HG03039 (cell line): ENCODE data around the gene LRFN2.

Source experiments
- ATAC-seq: cut with Tn5 transposase; IDR thresholded peaks from one replicate; pipeline ENCODE4 v1.9.1; 2021; ENCODE audit warnings: mild to moderate bottlenecking, moderate library complexity; ENCODE audit not compliant: unreplicated experiment

LRFN2 gene

DNA sequence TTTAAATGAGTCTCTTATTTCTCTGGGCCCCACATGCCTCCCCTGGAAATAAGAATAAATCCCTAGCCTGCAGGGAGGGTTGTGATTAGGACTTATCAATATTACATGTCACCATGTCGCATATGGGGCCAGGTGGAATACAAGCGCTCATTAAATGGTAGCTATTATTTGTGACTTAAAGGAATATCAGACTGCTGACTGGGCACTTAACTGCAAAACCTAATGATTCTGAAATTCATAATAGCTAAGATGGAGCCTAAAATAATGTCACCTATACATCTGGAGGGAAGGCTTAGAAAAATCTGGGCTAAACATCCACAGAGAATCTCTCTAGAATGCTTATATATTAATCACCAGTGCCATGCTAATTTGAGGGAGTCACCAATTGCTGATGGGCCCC is 106.5 kb downstream of the LRFN2 start:
- ATAC-seq, result no peak

DNA sequence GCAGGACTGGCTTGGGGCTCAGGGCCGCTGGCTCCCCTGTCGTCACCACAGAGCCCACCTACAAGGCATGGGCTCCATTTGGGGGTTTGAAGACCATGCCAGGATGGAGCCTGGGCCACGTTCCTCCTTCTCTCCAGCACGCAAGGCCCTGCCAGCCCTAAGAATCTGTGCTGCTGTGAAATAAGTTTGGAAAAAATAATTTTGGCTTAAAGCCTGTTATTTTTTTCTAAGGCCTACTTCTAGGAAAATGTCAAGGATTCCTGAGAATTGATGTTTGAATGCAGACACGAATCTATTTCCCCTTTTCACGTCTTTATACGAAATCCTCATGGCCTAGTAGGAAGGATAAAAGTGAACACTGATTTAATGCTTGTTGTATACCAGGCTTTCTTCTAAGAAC is 107.5 kb downstream of the LRFN2 start:
- ATAC-seq, result no peak

DNA sequence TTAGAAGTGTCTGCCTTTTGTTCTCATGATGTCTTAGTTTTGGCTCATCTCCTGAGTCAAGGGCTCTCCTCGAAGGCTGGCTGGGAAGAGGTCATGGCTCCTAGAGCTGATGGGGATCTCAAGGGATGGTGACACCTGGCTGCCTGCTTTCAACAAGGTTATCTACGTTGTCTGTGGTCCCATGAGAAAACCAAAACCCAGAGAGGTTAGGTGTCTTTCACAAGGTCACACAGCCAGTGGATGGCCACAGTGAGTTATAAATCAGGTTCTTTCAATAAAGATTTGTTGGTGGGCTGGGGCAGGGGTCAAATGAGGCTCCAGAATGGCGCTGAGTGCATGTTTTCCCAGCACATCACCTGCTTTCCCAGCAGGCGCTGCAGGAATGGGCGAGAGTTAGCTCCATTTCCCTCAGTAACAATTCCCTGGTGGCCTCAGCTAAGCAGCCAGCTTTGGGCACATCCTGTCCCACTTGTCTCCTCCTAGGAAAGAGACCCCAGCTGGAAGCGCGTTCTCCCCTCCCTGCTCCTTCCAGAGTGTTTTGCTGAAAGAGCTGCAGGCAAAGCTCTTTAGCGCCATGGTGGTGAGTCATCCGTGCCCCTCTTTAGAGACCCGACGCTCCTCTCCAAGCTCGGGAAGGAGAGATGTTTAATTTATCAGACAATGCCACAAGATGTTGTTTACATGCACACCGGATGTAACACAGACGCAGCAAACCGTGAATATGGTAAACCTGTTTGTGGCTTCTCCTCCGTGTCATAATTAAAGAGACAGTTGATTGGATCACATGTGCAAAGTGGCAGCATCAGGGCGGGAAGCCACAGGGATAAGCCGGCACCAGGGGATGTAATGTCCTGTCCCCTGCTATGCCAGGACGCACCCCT is 109.7 kb downstream of the LRFN2 start:
- no peak for ATAC-seq

DNA sequence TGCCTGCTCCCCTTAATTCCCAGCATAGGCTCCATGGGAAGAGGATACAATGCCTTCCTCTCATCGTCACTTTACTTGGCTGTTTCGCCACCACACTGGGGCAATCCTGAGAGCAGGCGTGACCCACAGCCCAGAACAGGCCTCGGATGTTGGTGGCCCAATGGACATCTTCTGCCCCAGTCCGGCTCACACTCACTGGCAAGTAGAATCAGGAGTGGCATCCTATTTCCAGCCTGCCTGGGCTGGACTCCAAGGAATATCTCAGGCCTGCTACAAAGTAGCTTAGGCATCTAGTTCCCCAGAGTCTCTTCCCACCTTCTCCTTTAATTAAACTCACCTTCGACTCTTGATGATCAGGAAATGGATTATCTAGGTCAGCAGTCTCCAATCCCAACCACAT is 110.5 kb downstream of the LRFN2 start:
- no peak for ATAC-seq

DNA sequence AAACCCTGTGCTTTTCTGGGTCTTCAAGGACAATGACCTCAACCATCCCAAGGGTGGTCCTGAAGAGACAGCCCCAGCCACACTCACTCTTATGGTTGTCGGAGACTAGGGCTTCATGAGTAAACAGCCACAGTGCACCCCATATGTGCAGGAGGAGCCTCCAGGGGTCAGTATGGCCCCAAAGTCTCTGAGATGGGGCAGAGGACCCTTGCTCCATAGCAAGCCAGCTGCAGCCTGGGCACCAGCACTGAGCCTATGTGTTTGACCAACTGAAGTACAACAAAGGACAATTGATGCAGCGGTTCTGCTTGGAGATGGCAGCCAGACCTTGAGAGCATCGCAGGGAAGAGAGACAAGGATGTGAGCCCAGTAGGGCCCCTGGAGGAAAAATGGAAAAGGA is 112.2 kb downstream of the LRFN2 start:
- ATAC-seq, result no peak

DNA sequence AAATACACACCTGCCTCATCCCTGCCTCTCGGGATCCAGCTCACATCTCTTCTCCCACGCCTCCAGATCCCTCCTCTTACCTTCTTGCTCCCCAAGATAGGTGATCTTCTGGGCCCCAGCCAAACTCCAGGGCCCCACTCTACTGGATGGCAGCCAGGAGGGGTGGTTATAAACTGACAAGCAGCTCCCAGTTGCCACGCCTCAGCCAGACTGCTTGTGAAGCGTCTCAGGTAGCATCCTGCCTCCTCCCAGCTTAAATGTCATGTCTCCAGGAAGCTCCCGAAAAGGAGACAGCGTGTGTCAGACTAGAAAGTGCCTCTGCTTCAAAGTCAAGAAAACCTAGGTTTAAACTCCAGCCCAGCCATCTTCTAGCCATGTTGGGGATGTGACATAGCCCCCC is 114.1 kb downstream of the LRFN2 start:
- no peak for ATAC-seq

DNA sequence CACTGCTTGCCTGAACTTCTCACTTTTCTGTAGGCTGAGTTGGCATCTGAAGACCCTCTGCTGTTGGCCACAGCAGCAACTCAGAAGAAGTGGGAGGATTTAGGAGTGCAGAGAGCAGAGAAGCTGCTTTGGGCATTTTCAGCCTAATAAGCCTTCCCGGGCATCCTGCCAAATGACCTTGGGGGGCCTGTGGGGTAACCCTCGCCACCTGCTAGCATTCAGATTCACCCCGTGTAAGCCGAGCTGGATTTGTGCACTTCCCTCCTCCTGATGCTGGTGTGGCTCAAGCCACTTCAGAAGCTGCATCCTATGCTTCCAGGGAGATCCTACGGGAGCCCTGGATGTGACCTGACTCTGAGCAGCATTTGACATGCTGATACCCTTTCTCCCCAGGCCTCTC is 114.8 kb downstream of the LRFN2 start:
- no peak for ATAC-seq

DNA sequence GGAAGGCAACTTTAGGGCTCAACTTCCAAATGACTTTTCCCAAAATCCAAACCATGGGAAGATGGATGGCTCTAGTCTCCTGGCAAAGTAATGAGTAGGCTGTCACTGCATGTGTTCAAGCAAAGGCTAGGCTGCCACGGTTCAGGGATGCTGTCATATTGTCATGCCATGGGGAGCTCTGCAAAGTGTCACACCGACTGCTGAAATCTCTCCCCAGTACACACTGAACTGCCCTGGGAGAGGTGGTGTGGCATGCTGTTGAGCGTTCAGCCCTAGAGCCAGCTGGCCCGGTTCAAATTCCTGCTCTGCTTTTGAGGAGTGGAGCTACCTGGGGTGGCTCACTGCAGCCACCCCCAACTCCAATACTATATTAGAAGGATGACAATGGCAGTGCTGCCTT is 115.9 kb downstream of the LRFN2 start:
- no peak for ATAC-seq

DNA sequence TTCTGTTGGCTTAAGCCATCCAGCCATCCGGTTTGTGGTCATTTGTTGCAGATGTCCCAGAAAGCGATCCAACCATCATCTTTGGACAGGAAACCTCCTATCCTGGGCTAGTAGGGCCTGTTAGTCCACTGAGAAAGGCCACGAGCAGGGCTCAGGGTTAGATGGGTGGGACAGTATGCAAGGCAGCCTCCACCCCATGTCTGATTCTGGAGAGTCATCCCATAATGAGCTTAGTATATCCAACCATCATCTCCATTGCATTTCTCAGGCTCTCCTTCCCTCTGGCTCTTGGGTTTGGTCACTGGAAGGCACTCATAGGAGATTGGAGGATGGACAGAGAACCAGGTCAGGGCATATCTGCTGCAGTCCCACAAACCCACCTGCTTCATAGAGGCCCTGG is 117.8 kb downstream of the LRFN2 start:
- no peak for ATAC-seq

DNA sequence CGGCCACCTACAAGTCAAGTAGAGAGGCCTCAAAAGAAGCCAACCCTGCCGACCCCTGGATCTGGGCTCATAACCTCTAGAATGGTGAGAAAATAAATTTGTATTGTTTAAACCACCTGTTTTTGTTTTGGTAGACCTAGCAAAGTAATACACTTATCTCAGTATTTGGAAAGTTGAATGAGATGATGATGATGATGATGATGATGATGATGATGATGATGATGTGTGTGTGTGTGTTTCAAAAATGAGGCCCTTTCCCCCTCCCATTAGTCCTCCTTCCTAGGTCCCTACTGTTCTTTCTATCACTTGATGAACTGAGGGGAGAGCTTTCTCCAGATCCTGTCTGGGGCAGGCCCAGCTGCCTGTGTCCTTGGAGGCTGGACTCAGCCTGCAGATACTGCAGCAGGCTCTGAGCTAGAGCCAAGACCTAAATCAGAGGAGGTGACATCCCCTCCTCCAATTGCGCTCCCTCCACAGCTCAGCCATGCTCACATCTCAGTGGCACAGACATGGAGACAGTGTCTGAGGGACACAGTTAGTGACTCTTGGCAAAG is 120.1 kb downstream of the LRFN2 start:
- ATAC-seq, result no peak

DNA sequence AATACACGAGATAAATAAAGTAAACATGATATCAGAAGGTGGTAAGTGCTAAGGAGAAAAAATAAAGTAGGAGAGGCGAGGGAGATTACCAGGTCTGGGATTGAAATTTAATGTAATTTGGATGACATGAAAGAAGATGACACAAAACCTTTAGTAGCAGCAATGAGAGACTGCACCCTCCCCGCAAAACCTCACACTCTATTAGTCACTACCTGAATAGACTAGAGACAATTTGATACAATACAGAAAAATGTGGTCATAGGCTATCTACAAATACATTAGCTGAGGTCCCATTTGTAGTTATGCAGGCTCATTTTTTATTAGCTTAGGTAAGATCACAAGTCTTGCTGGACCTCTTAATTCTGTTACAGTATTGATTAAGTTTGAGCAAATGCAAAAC is 125.5 kb downstream of the LRFN2 start:
- ATAC-seq, result no peak

DNA sequence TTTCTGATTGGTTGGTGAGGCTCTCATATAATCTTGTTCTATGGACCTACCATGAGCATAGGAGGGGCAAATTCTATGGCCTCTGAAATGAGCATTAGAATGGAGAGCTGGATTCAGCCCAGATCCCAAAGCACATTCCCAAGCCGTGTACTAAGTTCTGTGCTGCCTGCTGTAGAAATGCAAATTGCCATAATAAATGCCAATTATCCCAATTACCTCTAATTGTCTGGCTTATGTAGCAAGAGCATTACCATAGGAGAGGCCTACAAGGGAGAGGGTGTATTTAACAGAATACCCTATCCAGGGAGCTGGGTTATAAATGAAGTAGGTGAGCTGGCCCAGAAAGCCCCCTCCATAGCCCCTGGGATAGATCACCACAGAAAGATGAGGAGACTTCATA is 126.8 kb downstream of the LRFN2 start:
- no peak for ATAC-seq

DNA sequence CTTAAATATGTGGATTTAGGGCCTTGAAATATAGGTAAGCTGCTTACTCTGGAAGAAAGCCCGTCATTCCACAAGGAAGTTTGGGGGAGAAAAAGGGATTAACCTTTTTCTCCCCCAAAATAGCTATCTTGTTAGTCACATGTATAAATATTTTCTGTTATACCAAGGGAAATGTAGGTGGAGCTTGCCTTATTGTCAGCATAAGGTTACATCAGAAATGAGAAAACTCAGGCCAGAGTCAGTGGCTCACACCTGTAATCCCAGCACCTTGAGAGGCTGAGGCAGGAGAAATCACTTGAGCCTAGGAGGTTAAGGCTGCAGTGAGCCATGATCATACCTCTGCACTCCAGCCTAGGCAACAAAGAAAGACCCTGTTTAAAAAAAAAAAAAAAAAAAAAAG is 129.9 kb downstream of the LRFN2 start:
- ATAC-seq, result no peak

DNA sequence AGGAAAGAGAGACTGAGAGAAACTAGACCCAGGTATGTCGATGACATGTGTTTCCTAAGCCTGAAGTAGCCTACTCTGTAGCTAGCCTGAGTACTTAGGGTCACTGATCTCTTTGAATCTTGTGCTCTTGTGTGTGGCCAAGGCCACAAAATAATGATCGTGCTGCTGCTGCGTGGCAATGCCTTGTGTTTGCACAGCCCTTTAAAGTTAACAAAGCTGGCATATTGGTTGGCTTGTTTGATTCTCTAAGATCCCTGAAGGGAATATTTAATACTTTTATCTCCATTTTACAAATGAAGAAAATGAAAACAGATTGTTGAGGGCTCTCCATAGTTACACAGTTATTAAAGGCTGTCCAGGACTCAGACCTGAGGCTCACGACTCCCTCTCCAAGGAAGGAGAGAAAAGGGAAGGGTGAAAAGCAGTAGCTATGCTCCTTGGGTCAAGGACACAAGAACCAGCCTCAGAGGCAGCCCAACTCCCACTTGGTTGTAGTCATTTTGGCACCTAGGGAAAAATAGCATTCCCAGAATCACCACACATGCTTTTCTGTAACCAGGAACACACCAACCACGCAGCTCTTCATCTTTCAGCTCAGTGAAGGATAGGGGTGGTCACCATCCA is 130.7 kb downstream of the LRFN2 start:
- ATAC-seq, result no peak

DNA sequence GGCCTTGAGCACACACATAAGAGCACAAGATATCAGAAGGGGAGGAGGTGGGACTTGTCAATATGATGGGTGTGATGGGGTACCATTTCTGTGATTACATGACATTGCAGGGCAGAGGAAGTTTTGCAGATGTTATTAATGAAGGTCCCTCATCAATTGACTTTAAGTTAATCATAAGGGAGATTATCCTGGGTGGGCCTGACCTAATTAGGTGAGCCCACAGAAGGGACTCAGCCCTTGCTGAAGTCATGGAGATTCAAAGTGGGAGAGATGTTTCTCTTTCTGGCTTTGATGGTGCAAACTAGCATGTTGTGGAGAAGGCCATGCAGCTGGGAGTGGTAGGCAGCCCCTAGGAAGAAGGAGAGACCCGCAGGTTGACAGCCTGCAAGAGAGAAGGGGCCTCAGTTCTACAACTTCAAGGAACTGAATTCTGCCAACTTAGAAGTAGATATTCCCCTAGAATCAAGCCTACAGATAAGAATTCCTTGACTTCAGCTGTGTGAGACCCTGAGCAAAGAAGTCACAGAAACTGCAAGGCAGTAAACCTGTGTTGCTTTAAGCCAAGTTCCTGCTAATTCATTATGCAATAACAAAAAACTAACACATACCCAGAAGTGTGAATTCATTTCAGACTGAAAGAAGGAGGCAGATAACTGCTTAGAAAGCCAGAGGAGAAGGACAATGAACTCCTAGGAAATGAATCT is 131.3 kb downstream of the LRFN2 start:
- ATAC-seq, result no peak

DNA sequence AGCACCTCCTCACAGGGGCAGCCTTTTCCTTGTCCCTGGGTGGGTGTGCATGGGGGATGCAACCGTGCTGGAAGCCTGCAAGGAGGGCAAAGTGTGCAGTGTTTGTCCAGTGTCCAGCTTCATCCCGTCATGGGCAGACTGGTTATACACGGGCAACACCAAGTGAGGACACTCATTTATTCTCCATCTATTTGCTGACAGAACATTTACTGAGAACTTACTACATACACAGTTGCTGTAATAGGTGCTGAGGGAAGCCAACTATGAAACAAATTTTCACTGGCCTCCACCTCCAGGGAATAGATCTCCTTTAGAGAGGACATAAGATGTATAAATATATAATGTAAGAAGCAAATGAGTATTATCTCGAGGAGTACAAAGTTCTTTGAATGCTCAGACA is 136.7 kb downstream of the LRFN2 start:
- no peak for ATAC-seq

DNA sequence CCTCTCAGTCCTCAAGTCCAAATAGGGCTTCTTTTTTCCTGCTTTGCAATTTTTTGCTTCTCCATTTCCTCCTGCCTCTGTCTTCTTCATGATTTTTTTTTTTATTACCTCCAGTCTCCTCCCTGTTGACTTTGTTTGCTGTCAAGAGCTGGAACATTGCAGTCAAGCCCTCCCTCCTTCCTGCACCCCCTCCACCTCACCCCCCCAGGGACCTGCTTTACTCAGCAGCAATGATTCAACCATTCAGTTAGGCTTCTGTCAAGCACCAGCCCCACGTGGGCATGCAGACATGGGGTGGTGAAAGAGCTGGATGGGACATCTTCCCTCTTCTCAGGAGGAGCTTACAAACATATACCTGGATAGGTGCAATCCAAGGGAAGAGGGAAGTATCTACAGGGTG is 142.4 kb downstream of the LRFN2 start:
- ATAC-seq, result no peak

DNA sequence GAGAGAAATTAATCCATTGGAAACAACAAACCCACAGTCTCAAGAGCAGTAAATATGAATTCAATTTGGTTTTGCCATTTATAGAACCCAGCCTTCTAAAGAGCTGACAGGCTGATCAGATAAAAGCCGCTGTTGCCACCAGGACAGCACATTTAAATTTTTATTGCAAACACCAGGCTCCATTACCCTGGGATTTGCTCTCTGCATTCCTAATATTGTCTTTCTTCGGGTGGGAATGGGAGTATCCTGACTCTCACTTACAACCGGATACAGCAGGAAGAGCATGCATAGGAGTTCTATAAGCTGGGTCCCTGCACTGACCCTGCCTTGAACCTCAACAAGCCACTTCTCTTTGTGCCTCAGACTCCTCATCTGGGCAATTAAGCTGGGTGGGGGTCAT is 142.9 kb downstream of the LRFN2 start:
- no peak for ATAC-seq

DNA sequence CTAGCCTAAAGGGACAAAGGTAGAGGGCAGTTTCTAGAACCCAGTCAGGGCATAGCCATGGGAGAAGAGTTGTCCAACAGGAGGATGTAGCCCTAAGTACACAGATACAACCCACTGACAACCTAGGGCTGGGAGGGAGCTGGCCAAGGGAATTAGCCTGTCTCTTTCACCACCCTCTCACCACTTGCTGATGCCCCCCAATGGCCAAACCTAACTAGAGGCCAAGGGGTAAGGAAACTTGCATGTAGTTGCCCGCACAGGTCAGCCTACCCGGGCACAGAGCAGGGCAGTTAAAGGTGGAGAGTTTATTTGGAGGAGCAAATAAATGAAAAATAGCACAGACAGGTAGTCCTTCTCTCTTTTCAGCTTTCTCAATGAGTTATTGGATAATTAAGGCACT is 143.3 kb downstream of the LRFN2 start:
- no peak for ATAC-seq

DNA sequence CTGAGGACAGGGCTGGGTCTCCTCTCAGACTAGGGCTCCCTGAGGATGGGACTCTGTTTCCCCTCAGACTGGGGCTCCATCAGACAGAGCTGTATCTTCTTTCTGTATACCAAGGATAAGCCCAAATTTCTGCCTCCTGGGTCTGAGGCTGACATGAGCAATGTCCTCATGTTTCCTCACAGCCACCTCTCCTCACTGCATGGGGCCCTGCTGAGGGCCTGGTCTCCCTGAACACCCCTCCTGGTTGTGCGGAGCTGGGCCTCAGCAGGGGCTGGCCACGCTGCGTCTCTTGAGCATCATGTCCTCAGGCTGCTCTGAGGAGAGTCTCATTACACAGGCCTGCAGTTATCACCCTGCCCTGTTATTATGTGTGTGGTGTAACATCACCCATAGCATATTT is 144.6 kb downstream of the LRFN2 start:
- ATAC-seq, result no peak

DNA sequence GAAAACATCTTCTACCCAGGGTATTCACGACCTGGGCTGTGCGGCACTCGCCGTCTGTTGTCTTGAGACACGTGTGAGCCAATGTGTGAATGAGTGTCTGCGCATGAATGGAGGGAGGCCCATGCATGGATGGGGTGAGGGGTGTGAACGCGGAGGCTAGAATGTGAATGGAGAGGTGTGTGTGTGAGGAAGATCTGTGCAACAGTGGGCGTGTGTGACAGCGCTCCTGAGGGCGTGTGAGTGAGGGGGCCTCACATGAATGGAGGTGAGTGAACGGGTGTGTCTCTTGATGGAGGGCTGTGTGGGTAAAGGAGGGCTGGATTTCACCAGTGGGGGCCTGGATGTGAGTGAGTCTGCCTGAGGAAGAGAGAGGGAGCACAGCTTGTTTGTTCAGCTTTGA is 146.0 kb downstream of the LRFN2 start:
- no peak for ATAC-seq

DNA sequence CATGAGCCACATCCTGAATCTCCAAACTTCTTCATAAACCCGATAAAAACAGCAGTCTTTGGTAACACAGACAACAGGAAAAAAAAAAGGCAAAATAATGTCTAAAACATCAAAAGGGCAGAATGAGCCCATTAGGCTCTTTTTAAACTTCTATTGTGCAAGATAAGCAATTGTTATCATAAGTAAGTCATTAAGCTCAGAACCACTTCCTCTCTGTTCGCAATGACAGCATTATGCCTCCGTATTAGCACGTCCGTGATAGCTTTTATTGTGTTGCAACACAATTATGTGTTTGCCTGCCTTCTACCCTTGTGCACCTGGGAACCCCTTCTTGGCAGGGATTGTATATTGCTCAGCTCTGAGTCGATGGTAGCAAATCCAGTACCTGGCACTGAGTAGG is 147.1 kb downstream of the LRFN2 start:
- ATAC-seq, result no peak
